CD14-positive monocyte (primary cell): Measurements from ENCODE around the gene BOD1L1. TPM values are rescaled to one million over a fixed set of nuclear protein-coding genes. Genes with fewer than 3 reads are reported as not detected.

ENCODE experiments used
- DNase-seq, 3 donors: peaks; one replicate each; pipeline ENCODE4 v3.0.0-alpha.2; 2011 to 2022
- H2AFZ ChIP-seq: 2 replicates; pipeline ENCODE4 v1.6.0; 2012; ENCODE audit warnings: mild to moderate bottlenecking, low read depth, low read length, inconsistent platforms; ENCODE audit not compliant: insufficient read depth, poor library complexity, severe bottlenecking
- H3K27ac ChIP-seq, 2 donors: 1 replicate in 1 of 2; 2 replicates in 1 of 2; pipeline ENCODE4 v1.5.1; 2012 to 2013; ENCODE audit warnings: low read length in 2 of 2, control low read depth in 1 of 2, inconsistent platforms in 1 of 2, low read depth in 1 of 2, mild to moderate bottlenecking in 1 of 2
- H3K27me3 ChIP-seq, 2 donors: one replicate each; pipeline versions ENCODE4 v1.6.0 to v1.6.1; 2011 to 2013; ENCODE audit warnings: low read length in 2 of 2; ENCODE audit not compliant: control insufficient read depth in 2 of 2, insufficient read depth in 2 of 2
- H3K36me3 ChIP-seq, 2 donors: replicated peaks in 1 of 2; 1 replicate in 1 of 2; 2 replicates in 1 of 2; pipeline versions ENCODE4 v1.5.1 to v1.6.1; 2012 to 2013; ENCODE audit warnings: low read length in 2 of 2, control low read depth in 1 of 2, inconsistent platforms in 1 of 2, mild to moderate bottlenecking in 1 of 2; ENCODE audit not compliant: insufficient read depth in 2 of 2, control insufficient read depth in 1 of 2
- H3K4me1 ChIP-seq, 2 donors: 1 replicate in 1 of 2; 2 replicates in 1 of 2; pipeline versions ENCODE4 v1.5.1 to v1.6.1; 2012 to 2013; ENCODE audit warnings: low read length in 2 of 2, control low read depth in 1 of 2, inconsistent platforms in 1 of 2, mild to moderate bottlenecking in 1 of 2, moderate library complexity in 1 of 2; ENCODE audit not compliant: insufficient read depth in 2 of 2, control insufficient read depth in 1 of 2
- H3K4me2 ChIP-seq: replicated peaks from 2 replicates; pipeline ENCODE3; 2012; ENCODE audit warnings: low read length, moderate library complexity, mild to moderate bottlenecking; ENCODE audit not compliant: poor library complexity, severe bottlenecking; ENCODE audit errors: extremely low read depth
- H3K4me3 ChIP-seq, 3 experiments: fragments of 200-600 bp in 1 of 3; sonication (generic) in 1 of 3; replicated peaks in 1 of 3; 1 replicate in 2 of 3; 2 replicates in 1 of 3; pipeline ENCODE4 v1.5.1; 2011 to 2013; ENCODE audit warnings: low read length in 3 of 3, mild to moderate bottlenecking in 3 of 3, control low read depth in 2 of 3, low read depth in 2 of 3, inconsistent platforms in 1 of 3, moderate library complexity in 1 of 3
- H3K79me2 ChIP-seq: 2 replicates; pipeline ENCODE4 v1.6.0; 2012; ENCODE audit warnings: mild to moderate bottlenecking, control low read depth, inconsistent platforms, low read length, moderate library complexity; ENCODE audit not compliant: insufficient read depth
- H3K9ac ChIP-seq: 2 replicates; pipeline ENCODE4 v1.6.0; 2017; ENCODE audit warnings: low read length, mild to moderate bottlenecking; ENCODE audit not compliant: insufficient read depth, poor library complexity, severe bottlenecking
- H3K9me3 ChIP-seq, 2 donors: replicated peaks in 1 of 2; 1 replicate in 1 of 2; 2 replicates in 1 of 2; pipeline versions ENCODE4 v1.5.1 to v1.6.1; 2012 to 2013; ENCODE audit warnings: low read length in 2 of 2, control low read depth in 1 of 2; ENCODE audit not compliant: control insufficient read depth in 1 of 2, insufficient read depth in 1 of 2
- H4K20me1 ChIP-seq: 2 replicates; pipeline ENCODE4 v1.6.0; 2012; ENCODE audit warnings: mild to moderate bottlenecking, low read length, control low read depth, moderate library complexity; ENCODE audit not compliant: insufficient read depth
- H3K27ac Mint-ChIP-seq, 7 donors: one replicate each; pipeline ENCODE4 v1.8.0; 2020; ENCODE audit warnings: mild to moderate bottlenecking in 7 of 7, mixed read lengths in 7 of 7, moderate library complexity in 6 of 7, inconsistent platforms in 2 of 7
- H3K27me3 Mint-ChIP-seq, 3 donors: one replicate each; pipeline ENCODE4 v1.8.0; 2021 to 2022; ENCODE audit warnings: low read depth in 3 of 3, mild to moderate bottlenecking in 3 of 3, mixed read lengths in 3 of 3, moderate library complexity in 3 of 3, inconsistent platforms in 1 of 3
- H3K36me3 Mint-ChIP-seq, 2 donors: one replicate each; pipeline ENCODE4 v1.8.0; 2020; ENCODE audit warnings: mixed read lengths in 2 of 2, inconsistent platforms in 1 of 2, mild to moderate bottlenecking in 1 of 2
- H3K4me1 Mint-ChIP-seq: one replicate; pipeline ENCODE4 v1.8.0; 2020; ENCODE audit warnings: mild to moderate bottlenecking, mixed read lengths
- H3K4me3 Mint-ChIP-seq, 2 donors: one replicate each; pipeline ENCODE4 v1.8.0; 2020; ENCODE audit warnings: mild to moderate bottlenecking in 2 of 2, mixed read lengths in 2 of 2, moderate library complexity in 1 of 2
- H3K9me3 Mint-ChIP-seq, 7 donors: one replicate each; pipeline ENCODE4 v1.8.0; 2020 to 2022; ENCODE audit warnings: mixed read lengths in 7 of 7, mild to moderate bottlenecking in 6 of 7, moderate library complexity in 6 of 7, inconsistent platforms in 2 of 7
- CTCF ChIP-seq: fragments of 200-600 bp; IDR thresholded peaks from one replicate; pipeline ENCODE4 v1.8.0; 2022; ENCODE audit warnings: antibody characterized with exemption, mild to moderate bottlenecking
- WGBS: methylation state at CpG from one replicate; pipeline ENCODE4 v1.1.5; 2013; ENCODE audit warnings: missing lambda C conversion rate; ENCODE audit not compliant: insufficient coverage; 5-methylcytosine and 5-hydroxymethylcytosine counted together
- intact Hi-C, 2 donors: fragments of 100-400 bp; cut with micrococcal nuclease; formaldehyde crosslinking; loops; one replicate each; pipeline versions ENCODE4 v1.15.0 to v1.15.1; 2023
- polyA plus RNA-seq, 3 donors: library from polyadenylated mRNA; depleted of rRNA in 1 of 3; unstranded in 2 of 3; stranded (reverse) in 1 of 3; fragments of 300-500 nt in 2 of 3; fragments of >200 nt in 1 of 3; fragmentation: Illumina TruSeq in 2 of 3; gene quantifications; 1 replicate in 2 of 3; 2 replicates in 1 of 3; pipeline ENCODE4 v1.2.3, GENCODE V29; 2012 to 2021

BOD1L1 gene
- polyA plus RNA-seq, 3 donors, result 0.72 to 26.7 (median 1.5) TPM

DNA sequence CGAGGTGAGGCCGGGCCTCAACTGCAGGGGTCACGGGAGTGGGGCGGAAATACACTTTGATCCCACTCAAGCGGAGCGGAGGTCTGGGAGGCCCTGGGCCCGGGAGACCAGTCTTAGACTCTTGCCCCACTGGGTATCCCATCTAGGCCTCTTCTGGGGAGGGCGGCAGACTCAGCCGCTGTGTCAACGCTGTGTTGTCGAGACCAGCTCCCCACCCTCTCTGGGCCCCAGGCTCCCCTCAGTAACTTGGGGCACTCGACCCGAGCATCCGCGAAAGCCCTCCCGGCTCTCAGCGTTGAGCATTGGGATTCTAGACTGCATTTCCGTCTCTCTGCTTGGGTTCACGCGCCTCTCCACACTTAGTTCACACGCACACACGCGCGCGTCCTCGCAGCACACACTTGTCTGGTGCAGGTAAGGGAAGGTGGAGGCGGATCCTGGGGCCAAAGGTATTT is 84.9 kb downstream of the BOD1L1 start:
- peaks cover 4 to 62% (median 25%) of the 10 kb centered on the region in 7 donors for H3K9me3 Mint-ChIP-seq
- H3K36me3 Mint-ChIP-seq, result peaks cover 16 to 25% of the 10 kb centered on the region in 2 donors
- intact Hi-C loops, result loop anchor here in 1 of 2 donors (10.0 kb wide), 1 partner anchor 698 kb away; no protein-coding TSS in a partner anchor
- DNase-seq, result no peak
- no peak overlapping the region for H3K27ac Mint-ChIP-seq
- H3K27ac ChIP-seq, result no peak overlapping the region
- H3K9ac ChIP-seq, result no peak overlapping the region
- no peaks in the 10 kb centered on the region for H3K79me2 ChIP-seq
- H2AFZ ChIP-seq, result no peak overlapping the region
- H4K20me1 ChIP-seq, result no peaks in the 10 kb centered on the region
- peaks cover 63% of the 10 kb centered on the region for H3K4me1 Mint-ChIP-seq
- no peak overlapping the region for H3K4me3 ChIP-seq
- H3K4me1 ChIP-seq, result peaks cover 34 to 43% of the 10 kb centered on the region in 2 donors
- 10% methylated on average over 11 of the region's 27 CpGs for WGBS
- no peaks in the 10 kb centered on the region for H3K36me3 ChIP-seq
- H3K4me2 ChIP-seq, result peak overlapping the region; percentile 48
- TF ChIP-seq CTCF, result no peak
- peaks cover 91 to 97% (median 97%) of the 10 kb centered on the region in 3 donors for H3K27me3 Mint-ChIP-seq
- peaks cover 84 to 93% of the 10 kb centered on the region in 2 donors for H3K27me3 ChIP-seq
- H3K9me3 ChIP-seq, result peaks cover 8 to 59% of the 10 kb centered on the region in 2 donors
- peak overlapping the region in 1 of 2 donors; percentile 97 for H3K4me3 Mint-ChIP-seq

- peaks cover 29 to 36% of the 10 kb centered on the region in 2 donors for H3K4me1 ChIP-seq
- H3K4me1 Mint-ChIP-seq, result peaks cover 62% of the 10 kb centered on the region
- no peak overlapping the region for H3K27ac Mint-ChIP-seq
- H3K79me2 ChIP-seq, result no peaks in the 10 kb centered on the region
- H3K27me3 Mint-ChIP-seq, result peaks cover 93 to 98% (median 97%) of the 10 kb centered on the region in 3 donors
- DNase-seq, result no peak
- no peaks in the 10 kb centered on the region for H3K36me3 ChIP-seq
- peak overlapping the region; percentile 48 for H3K4me2 ChIP-seq
- H3K27ac ChIP-seq, result no peak overlapping the region
- H3K36me3 Mint-ChIP-seq, result peaks cover 14 to 23% of the 10 kb centered on the region in 2 donors
- H3K4me3 Mint-ChIP-seq, result peak overlapping the region; percentile 12 to 97
- H3K9me3 Mint-ChIP-seq, result peaks cover 4 to 66% (median 26%) of the 10 kb centered on the region in 7 donors
- H3K4me3 ChIP-seq, result no peak overlapping the region
- H2AFZ ChIP-seq, result peak overlapping the region; percentile 29
- H3K9me3 ChIP-seq, result peaks cover 8 to 64% of the 10 kb centered on the region in 2 donors
- H3K27me3 ChIP-seq, result peaks cover 86 to 93% of the 10 kb centered on the region in 2 donors
- no peaks in the 10 kb centered on the region for H4K20me1 ChIP-seq
- H3K9ac ChIP-seq, result no peak overlapping the region
- no peak for TF ChIP-seq CTCF
- intact Hi-C loops, result loop anchor here in 1 of 2 donors (10.0 kb wide), 1 partner anchor 697 kb away; no protein-coding TSS in a partner anchor
- WGBS, result 1% methylated on average over 74 of the region's 79 CpGs
Measured at GRCh38 chr4:13541720-13542576, 85.6 kb downstream of the BOD1L1 start.
